Activated CD8-positive, alpha-beta memory T cell treated with anti-CD3 and anti-CD28 coated beads, Interleukin-2, amount 50 U/mL, for 24 hours (primary cell): ENCODE data around the gene HNRNPA3.
"Not testable (repeated sequence)": the region's sequence is repeated elsewhere in the genome, so short reads cannot be mapped to it uniquely, and the experiment has no call there.

Experiments
- DNase-seq: peaks from one replicate; pipeline ENCODE4 v3.0.0-alpha.2; 2020; ENCODE audit errors: extremely low read depth

HNRNPA3 gene

DNA sequence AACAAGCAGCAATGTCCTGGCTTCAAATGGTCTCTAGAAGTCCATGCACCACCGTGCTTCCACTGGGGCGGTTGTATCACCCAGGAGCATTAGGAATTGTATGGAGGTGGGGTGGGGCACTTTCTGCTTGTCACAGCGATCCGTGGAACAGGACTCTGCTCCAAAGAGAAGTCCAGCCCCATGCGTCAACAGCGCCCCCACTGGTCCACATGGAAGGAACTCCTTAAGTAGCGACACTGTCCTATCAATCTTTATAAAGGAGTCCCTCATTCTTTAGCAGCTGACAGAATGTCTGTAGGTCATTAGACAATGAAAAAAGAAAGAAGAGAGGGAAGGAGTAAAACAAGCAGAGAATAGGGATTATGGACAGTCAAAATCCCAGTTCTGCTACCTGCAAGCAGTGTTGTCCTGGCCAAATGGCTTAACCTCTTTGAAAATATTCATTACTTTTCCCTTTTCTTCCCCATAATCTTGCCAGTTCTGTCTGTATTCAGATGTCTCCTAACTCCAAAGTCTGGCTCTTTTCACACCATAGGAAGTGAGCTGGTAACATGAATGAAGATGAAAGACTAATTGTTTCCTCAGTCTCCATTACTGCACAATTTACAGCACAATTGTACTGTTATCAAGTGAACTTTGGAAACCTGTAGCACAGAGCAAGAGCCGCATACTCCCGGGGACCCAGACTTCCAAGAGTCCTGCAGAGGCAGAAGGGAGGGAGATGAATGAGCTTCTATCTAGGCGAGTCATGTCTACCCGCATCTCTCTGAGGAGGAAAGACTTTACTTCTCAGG is 42.0 kb downstream of the HNRNPA3 start:
- no peak for DNase-seq

GRCh38 chr2:177255227-177255601 is 42.6 kb downstream of the HNRNPA3 start:
- DNase-seq: no peak

- DNase-seq: no peak
Observed at GRCh38 chr2:177256026-177256425, 43.4 kb downstream of the HNRNPA3 start.

DNA sequence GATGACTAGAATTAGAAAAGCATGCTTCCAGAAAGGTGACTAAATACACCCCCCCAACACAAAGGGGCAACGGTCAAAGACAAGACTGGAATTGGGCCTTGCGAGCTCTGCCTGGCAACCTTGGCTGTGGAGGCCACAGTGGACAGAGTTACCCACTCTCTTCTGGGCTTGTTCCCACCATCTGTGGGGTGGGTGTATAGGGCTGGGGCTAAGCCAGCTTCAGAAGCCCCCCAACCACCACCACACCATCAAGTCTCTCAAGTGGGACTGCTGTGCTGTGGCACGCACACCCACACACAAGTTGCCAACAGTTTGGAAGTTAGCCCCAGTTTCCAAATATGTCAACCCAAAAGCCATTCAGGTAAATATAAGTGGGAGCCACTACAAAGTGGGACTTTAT is 44.1 kb downstream of the HNRNPA3 start:
- DNase-seq: no peak

- no peak for DNase-seq
Observed at GRCh38 chr2:177257471-177257870, 44.9 kb downstream of the HNRNPA3 start.

- DNase-seq: no peak
Observed at GRCh38 chr2:177258059-177258458, 45.5 kb downstream of the HNRNPA3 start.

GRCh38 chr2:177260379-177260778 is 47.8 kb downstream of the HNRNPA3 start:
- DNase-seq: no peak

- no peak for DNase-seq
Observed at GRCh38 chr2:177261116-177262060, 48.8 kb downstream of the HNRNPA3 start.

DNA sequence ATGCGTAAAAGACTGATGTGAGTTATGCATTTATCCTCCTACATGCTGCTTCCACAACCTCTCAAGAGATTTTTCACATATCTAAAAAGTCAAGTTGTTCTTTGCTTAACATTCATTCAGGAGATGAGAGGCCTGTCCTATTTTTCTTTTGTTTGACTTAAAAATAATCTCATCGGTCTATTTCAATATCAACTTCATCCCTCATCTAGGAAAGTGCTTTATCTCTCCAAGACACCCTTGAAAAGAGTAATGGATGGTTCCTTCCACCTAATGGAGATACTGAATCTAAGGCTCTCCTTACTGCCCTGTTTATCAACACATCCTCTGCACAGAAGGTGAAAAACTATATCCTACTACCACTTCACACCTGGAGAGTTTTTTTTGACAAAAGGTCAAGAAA is 49.5 kb downstream of the HNRNPA3 start:
- DNase-seq: no peak

DNA sequence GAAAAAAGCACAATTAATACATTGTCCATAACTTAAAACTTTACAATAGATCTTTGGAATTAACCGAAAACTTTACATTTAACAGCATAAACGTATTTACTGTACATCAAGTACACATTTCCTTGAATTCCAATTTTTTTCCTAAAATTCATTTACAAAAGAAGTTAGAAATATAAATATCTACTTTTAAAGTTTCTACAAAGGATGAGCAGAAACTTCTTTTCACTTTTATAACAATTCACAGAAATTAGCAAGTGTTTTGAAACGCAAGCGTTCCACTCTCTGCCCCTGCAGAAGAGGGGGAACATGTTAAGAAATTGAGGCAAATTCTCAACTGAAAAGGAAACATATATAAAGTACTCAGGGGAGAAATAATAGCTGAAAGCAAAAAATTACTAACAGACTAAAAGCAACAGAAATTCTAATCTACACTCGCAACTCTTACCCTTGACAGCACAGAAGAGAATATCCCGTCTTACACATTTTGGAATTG is 50.4 kb downstream of the HNRNPA3 start:
- DNase-seq: no peak

DNA sequence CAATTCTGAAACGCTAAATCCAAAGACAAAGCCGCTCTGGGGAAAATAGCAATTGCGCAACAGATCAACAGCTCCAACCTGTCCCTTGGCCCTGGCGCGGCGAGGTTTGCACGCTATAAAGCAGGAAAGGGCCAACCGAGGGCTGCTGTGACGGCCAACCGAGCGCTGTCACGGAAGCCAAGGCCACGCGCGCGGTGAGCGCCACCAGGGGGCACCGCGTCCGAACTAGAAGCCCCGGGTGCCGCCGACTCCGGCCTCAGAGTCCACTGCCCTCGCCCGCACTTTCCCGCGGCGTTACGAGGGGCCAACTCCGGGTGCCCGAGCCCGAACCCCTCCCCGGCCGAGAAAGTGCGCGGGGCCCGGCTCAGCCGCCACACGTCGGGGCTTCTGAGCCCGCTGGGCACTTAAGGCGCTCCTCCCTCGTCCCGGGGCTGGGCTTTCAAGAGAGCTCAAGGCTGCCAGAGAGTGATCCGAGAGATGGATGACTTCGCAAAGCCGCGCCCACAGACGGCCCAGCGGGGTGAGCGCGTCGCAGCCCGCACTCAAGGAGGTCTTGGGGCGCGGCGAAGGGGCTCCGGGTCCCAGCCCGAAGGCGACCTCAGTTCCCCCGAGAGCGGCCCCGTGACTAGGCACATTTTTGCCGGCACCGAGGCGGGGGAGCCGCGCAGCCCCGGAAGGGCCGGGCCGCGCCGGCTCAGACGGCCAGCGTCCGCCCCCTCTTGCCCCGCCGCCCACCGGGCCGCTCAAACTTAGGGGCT is 51.0 kb downstream of the HNRNPA3 start:
- peak; percentile 80 for DNase-seq

DNA sequence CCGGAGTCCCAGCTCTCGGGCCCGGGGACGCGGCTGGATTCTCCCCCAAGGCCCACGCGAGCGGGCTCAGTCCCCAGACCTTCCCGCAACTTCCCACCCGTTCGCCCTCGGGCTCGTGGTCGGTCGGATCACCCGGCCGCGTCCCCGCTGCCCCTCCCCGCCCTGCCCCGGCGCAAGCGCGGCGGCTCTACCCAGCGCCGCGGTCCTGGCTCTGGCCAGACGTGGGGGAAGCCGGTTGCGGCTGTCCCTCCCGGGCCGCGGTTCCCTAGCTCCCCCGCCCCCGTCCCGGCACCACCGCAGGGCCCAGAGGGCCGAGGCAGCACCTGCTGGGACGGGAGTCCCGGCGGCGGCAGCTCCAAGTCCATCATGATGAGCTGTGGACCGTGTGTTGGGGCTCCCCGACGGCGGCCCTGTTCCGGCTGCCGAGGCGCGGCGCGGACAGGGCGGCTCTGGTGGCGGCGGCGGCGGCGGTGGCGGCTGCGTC is 51.7 kb downstream of the HNRNPA3 start:
- no peak for DNase-seq

DNA sequence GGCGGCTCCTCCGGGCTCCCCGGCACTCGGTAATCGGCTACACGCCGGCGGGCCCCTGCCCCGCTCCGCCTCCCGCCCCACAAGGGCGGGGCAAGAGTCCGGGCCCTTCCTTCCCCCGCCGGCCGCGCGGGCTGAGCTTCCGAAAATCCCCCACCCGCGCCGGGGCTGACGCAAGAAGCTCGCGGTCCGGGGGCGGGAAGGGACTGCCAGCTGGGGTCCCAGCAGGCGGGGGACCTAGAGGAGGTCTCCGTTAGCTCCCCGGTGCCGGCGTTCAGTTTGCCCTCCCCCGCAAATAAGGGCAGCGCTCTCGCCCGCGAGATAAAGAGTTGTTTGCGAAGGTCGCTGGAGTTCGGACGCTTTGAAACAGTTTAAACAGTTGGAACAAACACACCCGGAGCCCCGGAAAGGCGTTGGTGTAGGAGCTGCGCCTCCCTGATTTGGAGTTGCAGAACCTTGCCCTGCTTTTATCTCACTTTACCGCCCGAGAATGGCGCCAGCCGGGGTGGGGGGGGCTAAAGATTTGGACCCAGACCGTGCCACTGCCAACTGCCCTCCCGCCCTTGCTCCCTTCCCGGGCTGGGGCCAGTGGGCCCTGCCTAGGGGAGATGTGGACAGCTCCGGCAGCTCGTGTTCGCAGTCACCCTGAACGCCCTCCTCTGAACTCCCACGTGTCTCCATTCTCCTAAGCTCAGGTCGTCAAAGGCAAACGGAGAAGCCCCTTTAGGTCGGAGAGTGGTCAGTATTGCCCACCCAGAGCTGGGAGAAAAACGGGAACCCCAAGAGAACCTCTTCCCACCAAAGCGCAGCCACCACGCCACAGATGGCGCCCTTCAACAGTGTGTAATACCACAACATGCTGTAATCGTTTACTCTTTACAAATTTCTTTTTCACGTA is 52.3 kb downstream of the HNRNPA3 start, which contains the start of gene NFE2L2:
TSS of gene NFE2L2 (minus strand) at position 35 of the 895 bp plus-strand sequence. CDS start 151 bp downstream, outside the sequence.
- peak; percentile 86 for DNase-seq

DNA sequence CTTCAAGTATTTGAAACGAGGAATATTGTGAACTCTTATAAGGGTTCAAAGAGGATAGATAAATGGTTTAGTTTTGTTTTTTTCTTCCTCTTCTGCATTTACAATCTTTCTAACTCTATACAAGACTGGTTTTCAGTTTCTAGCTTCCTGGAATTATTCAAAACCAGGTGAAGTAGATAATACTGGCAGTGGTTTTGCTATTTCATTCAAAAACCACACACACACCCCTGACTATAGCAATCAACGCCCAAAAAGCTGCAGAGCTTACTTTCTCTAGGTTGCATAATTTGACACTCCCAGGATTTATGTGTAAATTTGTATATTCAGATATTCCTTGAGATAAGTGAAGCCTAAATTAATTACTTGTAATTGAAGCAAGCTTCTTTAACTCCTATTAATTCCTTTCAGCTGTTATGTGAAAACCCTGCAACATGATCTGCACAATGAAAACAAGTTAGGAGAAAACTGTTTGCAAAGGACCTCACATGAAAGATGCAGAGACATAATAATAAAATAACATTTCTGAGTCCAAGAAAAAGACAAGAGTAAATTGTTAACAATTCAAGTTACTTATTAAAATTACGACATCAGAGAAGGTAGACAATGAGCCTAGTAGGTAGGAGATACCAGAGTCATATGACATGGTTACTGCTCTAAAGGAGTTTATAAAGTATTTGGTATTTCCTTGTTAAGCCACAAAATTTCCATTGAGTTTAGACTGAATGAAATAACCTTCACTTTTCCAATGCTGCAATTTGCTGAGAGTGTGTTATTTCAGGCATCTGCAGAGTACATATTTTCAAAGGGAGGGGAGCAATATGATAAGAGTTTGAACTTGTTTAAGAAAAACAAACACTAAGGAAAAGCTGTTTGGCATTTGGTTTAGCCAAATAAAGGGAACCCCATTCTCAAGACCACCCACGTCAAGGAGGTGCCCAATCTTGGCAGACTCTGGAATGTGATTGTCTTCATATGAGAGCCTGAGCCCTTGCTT is 53.5 kb downstream of the HNRNPA3 start:
- DNase-seq: no peak

- not testable (repeated sequence) for DNase-seq
Observed at GRCh38 chr2:177266955-177267354, 54.4 kb downstream of the HNRNPA3 start.

DNA sequence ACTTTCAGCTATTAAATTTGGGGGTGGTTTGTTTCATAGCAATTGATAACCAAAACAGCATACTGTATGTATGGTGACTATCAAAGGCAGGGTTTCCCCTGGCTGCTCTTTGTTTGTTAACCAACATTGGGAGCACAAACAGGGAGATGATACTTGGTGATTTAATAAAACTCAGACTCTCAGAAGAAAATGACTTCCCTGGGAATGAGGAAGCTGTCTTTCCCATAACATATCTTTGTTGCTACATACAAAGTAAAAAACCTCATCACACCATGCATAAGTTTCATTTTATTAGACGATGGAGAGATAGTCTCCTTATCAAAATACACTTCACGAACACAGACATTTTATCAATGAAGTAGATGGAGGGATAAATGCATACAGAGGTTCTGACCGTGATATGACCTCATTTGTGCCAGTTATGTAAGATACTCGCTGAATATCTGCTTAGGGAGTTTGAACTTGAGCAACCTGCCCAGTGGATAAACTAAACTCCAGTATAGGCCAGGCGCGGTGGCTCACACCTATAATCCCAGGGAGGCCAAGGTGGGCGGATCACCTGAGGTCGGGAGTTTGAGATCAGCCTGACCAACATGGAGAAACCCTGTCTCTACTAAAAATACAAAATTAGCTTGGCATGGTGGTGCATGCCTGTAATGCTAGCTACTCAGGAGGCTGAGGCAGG is 55.7 kb downstream of the HNRNPA3 start:
- no peak for DNase-seq

DNA sequence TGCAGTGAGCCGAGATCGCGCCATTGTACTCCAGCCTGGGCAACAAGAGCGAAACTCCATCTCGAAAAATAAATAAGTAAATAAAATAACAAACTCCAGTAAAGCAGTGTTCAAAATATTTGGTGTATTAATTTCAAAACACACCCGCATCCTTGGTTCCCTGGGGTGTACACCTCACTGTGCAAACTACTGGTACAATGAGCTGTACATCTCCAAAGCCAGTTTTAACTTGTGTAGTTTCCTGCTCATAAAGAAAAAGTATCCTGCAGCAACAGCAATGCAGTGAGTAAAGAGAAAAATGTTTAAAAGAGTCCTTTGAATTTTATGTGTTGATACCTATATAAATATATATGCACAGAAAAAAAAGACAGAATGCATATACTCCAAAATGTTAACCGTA is 56.3 kb downstream of the HNRNPA3 start:
- no peak for DNase-seq

- no peak for DNase-seq
Observed at GRCh38 chr2:177270531-177270930, 57.9 kb downstream of the HNRNPA3 start.
